ENCODE data around the gene CMSS1. TPM values are rescaled to one million over a fixed set of nuclear protein-coding genes. Genes with fewer than 3 reads are reported as not detected.

CMSS1 gene
- total and polyA plus RNA-seq, 2 of the 13 experiments (the other 11 are each of a cell fraction or from before 2014, with no cell fraction given) = 6.4 to 48.7 TPM

GRCh38 chr3:100068826-100069225 is 251.2 kb downstream of the CMSS1 start (continued):
- TF ChIP-seq, protein P1, sequence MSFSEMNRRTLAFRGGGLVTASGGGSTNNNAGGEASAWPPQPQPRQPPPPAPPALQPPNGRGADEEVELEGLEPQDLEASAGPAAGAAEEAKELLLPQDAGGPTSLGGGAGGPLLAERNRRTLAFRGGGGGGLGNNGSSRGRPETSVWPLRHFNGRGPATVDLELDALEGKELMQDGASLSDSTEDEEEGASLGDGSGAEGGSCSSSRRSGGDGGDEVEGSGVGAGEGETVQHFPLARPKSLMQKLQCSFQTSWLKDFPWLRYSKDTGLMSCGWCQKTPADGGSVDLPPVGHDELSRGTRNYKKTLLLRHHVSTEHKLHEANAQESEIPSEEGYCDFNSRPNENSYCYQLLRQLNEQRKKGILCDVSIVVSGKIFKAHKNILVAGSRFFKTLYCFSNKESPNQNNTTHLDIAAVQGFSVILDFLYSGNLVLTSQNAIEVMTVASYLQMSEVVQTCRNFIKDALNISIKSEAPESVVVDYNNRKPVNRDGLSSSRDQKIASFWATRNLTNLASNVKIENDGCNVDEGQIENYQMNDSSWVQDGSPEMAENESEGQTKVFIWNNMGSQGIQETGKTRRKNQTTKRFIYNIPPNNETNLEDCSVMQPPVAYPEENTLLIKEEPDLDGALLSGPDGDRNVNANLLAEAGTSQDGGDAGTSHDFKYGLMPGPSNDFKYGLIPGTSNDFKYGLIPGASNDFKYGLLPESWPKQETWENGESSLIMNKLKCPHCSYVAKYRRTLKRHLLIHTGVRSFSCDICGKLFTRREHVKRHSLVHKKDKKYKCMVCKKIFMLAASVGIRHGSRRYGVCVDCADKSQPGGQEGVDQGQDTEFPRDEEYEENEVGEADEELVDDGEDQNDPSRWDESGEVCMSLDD (CRISPR knock-in tag; IDR thresholded peaks at IDR 0.05; ENCODE audit: borderline replicate concordance) = no peak
- TF ChIP-seq TP53 (CRISPR knock-in tag; conservative IDR thresholded peaks at IDR 0.05) (no peak), PITX1 (CRISPR knock-in tag; IDR thresholded peaks at IDR 0.05) (no peak), PHF5A (CRISPR knock-in tag; IDR thresholded peaks at IDR 0.05; ENCODE audit: low read depth, unreplicated experiment) (no peak), ATM (IDR thresholded peaks at IDR 0.05; ENCODE audit: borderline replicate concordance) (no peak), POLR2AphosphoS5 (IDR thresholded peaks at IDR 0.05; ENCODE audit: low read depth, low read length) (no peak), GABPB1 (CRISPR knock-in tag; IDR thresholded peaks at IDR 0.05) (no peak), ZNF772 (CRISPR knock-in tag; IDR thresholded peaks at IDR 0.05) (peak; percentile 70; the same call in 1 of the 2 replicates), RAD51 (IDR thresholded peaks at IDR 0.05; ENCODE audit: borderline replicate concordance) (peak; percentile 32; the same call in 1 of the 2 replicates), ZBTB33 (CRISPR knock-in tag; IDR thresholded peaks at IDR 0.05) (no peak), NFE2L1 (CRISPR knock-in tag; IDR thresholded peaks at IDR 0.05; ENCODE audit: borderline replicate concordance) (no peak), ZNF652 (CRISPR knock-in tag; IDR thresholded peaks at IDR 0.05; ENCODE audit: borderline replicate concordance, low read depth) (no peak), NFE2 (CRISPR knock-in tag; IDR thresholded peaks at IDR 0.05) (no peak), FOXK1 (CRISPR knock-in tag; IDR thresholded peaks at IDR 0.05; ENCODE audit: borderline replicate concordance, low read depth) (no peak), YEATS2 (CRISPR knock-in tag; IDR thresholded peaks at IDR 0.05; ENCODE audit: borderline replicate concordance) (no peak), FUBP1 (CRISPR knock-in tag; IDR thresholded peaks at IDR 0.05; ENCODE audit: borderline replicate concordance) (no peak), ZNF280B (CRISPR knock-in tag; IDR thresholded peaks at IDR 0.05; ENCODE audit: borderline replicate concordance) (no peak), ZNF564 (CRISPR knock-in tag; IDR thresholded peaks at IDR 0.05) (no peak), MEIS1 (CRISPR knock-in tag; IDR thresholded peaks at IDR 0.05; ENCODE audit: borderline replicate concordance) (no peak), HNRNPK (IDR thresholded peaks at IDR 0.05; ENCODE audit: low read depth, low read length, poor library complexity, severe bottlenecking) (no peak), FOXO1 (CRISPR knock-in tag; IDR thresholded peaks at IDR 0.05) (no peak), HHEX (CRISPR knock-in tag; IDR thresholded peaks at IDR 0.05) (no peak)

All from HepG2 (cell line).